ENCODE data around the gene PLXNA4.

PLXNA4 gene

GRCh38 chr7:132455378-132455777, 120.9 kb downstream of the PLXNA4 start:
- POLR2A ChIA-PET (ENCODE audit: low non-redundant PET), result no interaction called here
- CTCF ChIA-PET, result no interaction called here
- no peak for TF ChIP-seq CTCF (conservative IDR thresholded peaks at IDR 0.05; ENCODE audit: low read depth)
- no peak for DNase-seq (ENCODE audit: low spot score)
- H3K27ac ChIP-seq, result no peak overlapping the region

GRCh38 chr7:132453826-132454225, 122.4 kb downstream of the PLXNA4 start:
- no peak overlapping the region for H3K27ac ChIP-seq
- no peak for TF ChIP-seq CTCF (conservative IDR thresholded peaks at IDR 0.05; ENCODE audit: low read depth)
- ChIA-PET CTCF (no interaction called here), POLR2A (ENCODE audit: low non-redundant PET) (no interaction called here)
- DNase-seq (ENCODE audit: low spot score), result no peak

- H3K27ac ChIP-seq, result no peak overlapping the region
- CTCF ChIA-PET, result no interaction called here
- no peak for TF ChIP-seq CTCF (conservative IDR thresholded peaks at IDR 0.05; ENCODE audit: low read depth)
- POLR2A ChIA-PET (ENCODE audit: low non-redundant PET), result no interaction called here
- DNase-seq (ENCODE audit: low spot score), result no peak
Observed at GRCh38 chr7:132451161-132451560, 125.1 kb downstream of the PLXNA4 start.

- POLR2A ChIA-PET (ENCODE audit: low non-redundant PET), result no interaction called here
- TF ChIP-seq CTCF (conservative IDR thresholded peaks at IDR 0.05; ENCODE audit: low read depth), result no peak
- DNase-seq (ENCODE audit: low spot score), result no peak
- no peak overlapping the region for H3K27ac ChIP-seq
- CTCF ChIA-PET, result no interaction called here
Observed at GRCh38 chr7:132450696-132451095, 125.6 kb downstream of the PLXNA4 start.

GRCh38 chr7:132450188-132450587, 126.1 kb downstream of the PLXNA4 start:
- POLR2A ChIA-PET (ENCODE audit: low non-redundant PET), result no interaction called here
- CTCF ChIA-PET, result no interaction called here
- no peak for DNase-seq (ENCODE audit: low spot score)
- TF ChIP-seq CTCF (conservative IDR thresholded peaks at IDR 0.05; ENCODE audit: low read depth), result no peak
- no peak overlapping the region for H3K27ac ChIP-seq

GRCh38 chr7:132446666-132447278, 129.5 kb downstream of the PLXNA4 start:
- H3K27ac ChIP-seq, result no peak overlapping the region
- ChIA-PET POLR2A (ENCODE audit: low non-redundant PET) (no interaction called here), CTCF (interaction anchor here (0.6 kb wide), 1 partner anchor 1291 kb away, joined by 3 read pairs; no protein-coding TSS in a partner anchor)
- no peak for TF ChIP-seq CTCF (conservative IDR thresholded peaks at IDR 0.05; ENCODE audit: low read depth)
- DNase-seq (ENCODE audit: low spot score), result no peak

GRCh38 chr7:132446260-132446659, 130.0 kb downstream of the PLXNA4 start:
- DNase-seq (ENCODE audit: low spot score), result no peak
- POLR2A ChIA-PET (ENCODE audit: low non-redundant PET), result no interaction called here
- CTCF ChIA-PET, result no interaction called here
- H3K27ac ChIP-seq, result no peak overlapping the region
- TF ChIP-seq CTCF (conservative IDR thresholded peaks at IDR 0.05; ENCODE audit: low read depth), result no peak
